ENCODE measurements around the gene CWH43. TPM values are rescaled to one million over a fixed set of nuclear protein-coding genes. Genes with fewer than 3 reads are reported as not detected.

Gene CWH43
- polyA plus RNA-seq, 1 donor from 2014 or later = not detected

DNA sequence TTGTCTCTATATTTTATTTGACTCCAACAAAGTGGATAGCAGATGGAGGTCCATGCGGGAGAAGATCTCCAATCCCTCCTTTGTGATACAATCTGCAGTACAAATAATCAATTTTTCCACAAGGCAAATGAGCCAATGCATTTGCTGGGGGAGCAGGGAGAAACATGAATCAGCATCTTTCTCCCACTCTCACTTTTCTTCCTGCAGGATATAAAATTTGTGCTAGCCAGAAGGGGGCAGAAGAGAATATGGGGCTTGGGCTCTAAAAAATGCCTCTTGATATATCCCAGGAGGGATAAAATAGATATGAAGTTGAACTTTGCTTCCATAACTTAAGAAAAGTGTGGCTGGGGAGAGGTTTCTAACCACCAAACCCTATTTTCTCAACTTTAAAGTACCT, 38.3 kb upstream of the CWH43 start:
- Histone ChIP-seq H3K9me3 (ENCODE audit: low read length) (no peaks in the 10 kb centered on the region), H2AFZ (ENCODE audit: low read depth, low read length) (no peak overlapping the region), H3K4me3 (ENCODE audit: low read length) (no peak overlapping the region), H3K9me2 (ENCODE audit: insufficient read depth, low read length) (no peaks in the 10 kb centered on the region), H3K27me3 (ENCODE audit: insufficient read depth, low read depth, low read length) (no peaks in the 10 kb centered on the region), H3F3A (ENCODE audit: insufficient read depth, low read length, poor library complexity, severe bottlenecking) (no peaks in the 10 kb centered on the region), H3K4me2 (ENCODE audit: low read length) (no peak overlapping the region), H4K20me1 (ENCODE audit: insufficient read depth) (no peaks in the 10 kb centered on the region), H3K79me2 (replicated peaks; ENCODE audit: insufficient read depth, low read length) (no peaks in the 10 kb centered on the region), H3K9ac (ENCODE audit: low read length) (no peak overlapping the region), H3K36me3 (ENCODE audit: insufficient read depth, low read length) (no peaks in the 10 kb centered on the region), H3K27ac (ENCODE audit: low read length) (no peak overlapping the region)
- TF ChIP-seq EP300 (conservative IDR thresholded peaks at IDR 0.05; ENCODE audit: poor library complexity, severe bottlenecking) = no peak
- TF ChIP-seq, protein P1, sequence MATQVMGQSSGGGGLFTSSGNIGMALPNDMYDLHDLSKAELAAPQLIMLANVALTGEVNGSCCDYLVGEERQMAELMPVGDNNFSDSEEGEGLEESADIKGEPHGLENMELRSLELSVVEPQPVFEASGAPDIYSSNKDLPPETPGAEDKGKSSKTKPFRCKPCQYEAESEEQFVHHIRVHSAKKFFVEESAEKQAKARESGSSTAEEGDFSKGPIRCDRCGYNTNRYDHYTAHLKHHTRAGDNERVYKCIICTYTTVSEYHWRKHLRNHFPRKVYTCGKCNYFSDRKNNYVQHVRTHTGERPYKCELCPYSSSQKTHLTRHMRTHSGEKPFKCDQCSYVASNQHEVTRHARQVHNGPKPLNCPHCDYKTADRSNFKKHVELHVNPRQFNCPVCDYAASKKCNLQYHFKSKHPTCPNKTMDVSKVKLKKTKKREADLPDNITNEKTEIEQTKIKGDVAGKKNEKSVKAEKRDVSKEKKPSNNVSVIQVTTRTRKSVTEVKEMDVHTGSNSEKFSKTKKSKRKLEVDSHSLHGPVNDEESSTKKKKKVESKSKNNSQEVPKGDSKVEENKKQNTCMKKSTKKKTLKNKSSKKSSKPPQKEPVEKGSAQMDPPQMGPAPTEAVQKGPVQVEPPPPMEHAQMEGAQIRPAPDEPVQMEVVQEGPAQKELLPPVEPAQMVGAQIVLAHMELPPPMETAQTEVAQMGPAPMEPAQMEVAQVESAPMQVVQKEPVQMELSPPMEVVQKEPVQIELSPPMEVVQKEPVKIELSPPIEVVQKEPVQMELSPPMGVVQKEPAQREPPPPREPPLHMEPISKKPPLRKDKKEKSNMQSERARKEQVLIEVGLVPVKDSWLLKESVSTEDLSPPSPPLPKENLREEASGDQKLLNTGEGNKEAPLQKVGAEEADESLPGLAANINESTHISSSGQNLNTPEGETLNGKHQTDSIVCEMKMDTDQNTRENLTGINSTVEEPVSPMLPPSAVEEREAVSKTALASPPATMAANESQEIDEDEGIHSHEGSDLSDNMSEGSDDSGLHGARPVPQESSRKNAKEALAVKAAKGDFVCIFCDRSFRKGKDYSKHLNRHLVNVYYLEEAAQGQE (IDR thresholded peaks at IDR 0.05; ENCODE audit: borderline replicate concordance) = no peak
- TF ChIP-seq, protein P2, sequence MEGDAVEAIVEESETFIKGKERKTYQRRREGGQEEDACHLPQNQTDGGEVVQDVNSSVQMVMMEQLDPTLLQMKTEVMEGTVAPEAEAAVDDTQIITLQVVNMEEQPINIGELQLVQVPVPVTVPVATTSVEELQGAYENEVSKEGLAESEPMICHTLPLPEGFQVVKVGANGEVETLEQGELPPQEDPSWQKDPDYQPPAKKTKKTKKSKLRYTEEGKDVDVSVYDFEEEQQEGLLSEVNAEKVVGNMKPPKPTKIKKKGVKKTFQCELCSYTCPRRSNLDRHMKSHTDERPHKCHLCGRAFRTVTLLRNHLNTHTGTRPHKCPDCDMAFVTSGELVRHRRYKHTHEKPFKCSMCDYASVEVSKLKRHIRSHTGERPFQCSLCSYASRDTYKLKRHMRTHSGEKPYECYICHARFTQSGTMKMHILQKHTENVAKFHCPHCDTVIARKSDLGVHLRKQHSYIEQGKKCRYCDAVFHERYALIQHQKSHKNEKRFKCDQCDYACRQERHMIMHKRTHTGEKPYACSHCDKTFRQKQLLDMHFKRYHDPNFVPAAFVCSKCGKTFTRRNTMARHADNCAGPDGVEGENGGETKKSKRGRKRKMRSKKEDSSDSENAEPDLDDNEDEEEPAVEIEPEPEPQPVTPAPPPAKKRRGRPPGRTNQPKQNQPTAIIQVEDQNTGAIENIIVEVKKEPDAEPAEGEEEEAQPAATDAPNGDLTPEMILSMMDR (IDR thresholded peaks at IDR 0.05; ENCODE audit: poor library complexity, severe bottlenecking) = no peak
- TF ChIP-seq RAD21 (conservative IDR thresholded peaks at IDR 0.05) = no peak
- TF ChIP-seq EZH2 (IDR thresholded peaks at IDR 0.05; ENCODE audit: borderline replicate concordance, insufficient read depth, low read length, poor library complexity, severe bottlenecking) = no peak
- no peak for TF ChIP-seq POLR2AphosphoS5 (IDR thresholded peaks at IDR 0.05)

DNA sequence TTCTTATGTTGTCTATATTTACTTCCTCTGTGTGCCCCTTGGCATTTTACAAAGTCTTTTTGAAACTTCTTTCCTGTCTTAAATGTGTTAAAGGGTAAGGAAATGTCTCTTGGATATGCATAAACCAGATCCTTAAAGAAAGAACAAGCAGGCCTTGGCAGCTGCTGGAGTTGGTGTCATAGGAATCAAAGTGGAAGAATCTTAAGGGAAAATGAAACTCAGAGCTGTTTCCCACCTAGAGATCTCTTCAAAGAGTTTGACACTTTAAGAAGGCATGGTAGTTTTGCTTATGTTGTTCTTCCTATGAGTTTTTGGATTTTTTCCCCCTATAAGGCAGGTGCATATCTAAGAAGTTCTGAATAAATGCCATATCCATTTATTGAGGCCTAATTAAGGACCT, 37.0 kb upstream of the CWH43 start:
- Histone ChIP-seq H3K27ac (ENCODE audit: low read length) (no peak overlapping the region), H4K20me1 (ENCODE audit: insufficient read depth) (no peaks in the 10 kb centered on the region), H3F3A (ENCODE audit: insufficient read depth, low read length, poor library complexity, severe bottlenecking) (no peaks in the 10 kb centered on the region), H3K27me3 (ENCODE audit: insufficient read depth, low read depth, low read length) (no peaks in the 10 kb centered on the region), H2AFZ (ENCODE audit: low read depth, low read length) (no peak overlapping the region), H3K9me2 (ENCODE audit: insufficient read depth, low read length) (no peaks in the 10 kb centered on the region), H3K4me2 (ENCODE audit: low read length) (no peak overlapping the region), H3K36me3 (ENCODE audit: insufficient read depth, low read length) (no peaks in the 10 kb centered on the region), H3K9me3 (ENCODE audit: low read length) (no peaks in the 10 kb centered on the region), H3K79me2 (replicated peaks; ENCODE audit: insufficient read depth, low read length) (no peaks in the 10 kb centered on the region), H3K4me3 (ENCODE audit: low read length) (no peak overlapping the region), H3K9ac (ENCODE audit: low read length) (no peak overlapping the region)
- no peak for TF ChIP-seq SMC3 (conservative IDR thresholded peaks at IDR 0.05; ENCODE audit: poor library complexity)
- TF ChIP-seq TAF1 (IDR thresholded peaks at IDR 0.05; ENCODE audit: low read depth) = no peak
- TF ChIP-seq, protein P2 (IDR thresholded peaks at IDR 0.05; ENCODE audit: poor library complexity, severe bottlenecking) = no peak
- TF ChIP-seq, protein P1 (IDR thresholded peaks at IDR 0.05; ENCODE audit: borderline replicate concordance) = no peak
- no peak for TF ChIP-seq EZH2 (IDR thresholded peaks at IDR 0.05; ENCODE audit: borderline replicate concordance, insufficient read depth, low read length, poor library complexity, severe bottlenecking)
- TF ChIP-seq MXI1 (conservative IDR thresholded peaks at IDR 0.05; ENCODE audit: poor library complexity, severe bottlenecking) = no peak
- no peak for TF ChIP-seq EP300 (conservative IDR thresholded peaks at IDR 0.05; ENCODE audit: poor library complexity, severe bottlenecking)
- TF ChIP-seq RAD21 (conservative IDR thresholded peaks at IDR 0.05) = no peak
- no peak for TF ChIP-seq POLR2AphosphoS5 (IDR thresholded peaks at IDR 0.05)

All from neural cell (in vitro differentiated cells).